ENCODE measurements around the gene LRRC71.

DNA sequence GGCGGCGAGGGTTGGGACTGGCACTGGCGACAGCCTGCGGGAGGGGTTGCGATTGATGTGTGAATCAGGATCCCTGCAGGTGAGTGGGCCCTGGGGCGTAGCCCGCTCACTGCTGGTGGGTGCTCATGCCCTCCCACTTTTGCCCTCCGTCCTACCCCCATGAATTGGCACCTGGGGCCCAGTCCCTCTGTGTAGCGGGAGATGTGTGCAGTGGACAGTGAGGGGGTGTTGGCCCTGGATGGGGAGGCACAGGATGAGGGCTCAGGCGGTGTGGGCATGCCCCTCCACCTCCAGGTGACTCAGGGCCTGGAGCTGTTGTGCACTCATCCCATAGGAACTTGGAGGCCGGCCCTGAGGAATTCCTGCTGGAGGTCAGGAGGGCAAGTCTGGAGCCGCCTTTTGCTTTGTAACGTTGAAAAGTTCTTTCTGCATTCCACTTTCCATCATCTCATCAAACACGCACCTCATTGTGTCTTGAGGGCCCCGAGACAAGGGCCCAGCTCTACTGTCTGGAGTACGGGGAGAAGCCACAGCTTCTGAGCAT, 23.9 kb upstream of the LRRC71 start:
- TF ChIP-seq, protein P1, sequence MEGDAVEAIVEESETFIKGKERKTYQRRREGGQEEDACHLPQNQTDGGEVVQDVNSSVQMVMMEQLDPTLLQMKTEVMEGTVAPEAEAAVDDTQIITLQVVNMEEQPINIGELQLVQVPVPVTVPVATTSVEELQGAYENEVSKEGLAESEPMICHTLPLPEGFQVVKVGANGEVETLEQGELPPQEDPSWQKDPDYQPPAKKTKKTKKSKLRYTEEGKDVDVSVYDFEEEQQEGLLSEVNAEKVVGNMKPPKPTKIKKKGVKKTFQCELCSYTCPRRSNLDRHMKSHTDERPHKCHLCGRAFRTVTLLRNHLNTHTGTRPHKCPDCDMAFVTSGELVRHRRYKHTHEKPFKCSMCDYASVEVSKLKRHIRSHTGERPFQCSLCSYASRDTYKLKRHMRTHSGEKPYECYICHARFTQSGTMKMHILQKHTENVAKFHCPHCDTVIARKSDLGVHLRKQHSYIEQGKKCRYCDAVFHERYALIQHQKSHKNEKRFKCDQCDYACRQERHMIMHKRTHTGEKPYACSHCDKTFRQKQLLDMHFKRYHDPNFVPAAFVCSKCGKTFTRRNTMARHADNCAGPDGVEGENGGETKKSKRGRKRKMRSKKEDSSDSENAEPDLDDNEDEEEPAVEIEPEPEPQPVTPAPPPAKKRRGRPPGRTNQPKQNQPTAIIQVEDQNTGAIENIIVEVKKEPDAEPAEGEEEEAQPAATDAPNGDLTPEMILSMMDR (IDR thresholded peaks at IDR 0.05), result no peak
- no peak for TF ChIP-seq POLR2A (IDR thresholded peaks at IDR 0.05)

Data from lower leg skin (tissue), 3 donors.